HG02763 (cell line): ENCODE data around the gene RNF113B.

Source experiments
- ATAC-seq: cut with Tn5 transposase; IDR thresholded peaks from one replicate; pipeline ENCODE4 v1.9.1; 2021; ENCODE audit warnings: mild to moderate bottlenecking, moderate library complexity; ENCODE audit not compliant: unreplicated experiment

RNF113B gene

GRCh38 chr13:98175043-98175442 lies 2.0 kb downstream of the RNF113B start:
- ATAC-seq, result no peak

DNA sequence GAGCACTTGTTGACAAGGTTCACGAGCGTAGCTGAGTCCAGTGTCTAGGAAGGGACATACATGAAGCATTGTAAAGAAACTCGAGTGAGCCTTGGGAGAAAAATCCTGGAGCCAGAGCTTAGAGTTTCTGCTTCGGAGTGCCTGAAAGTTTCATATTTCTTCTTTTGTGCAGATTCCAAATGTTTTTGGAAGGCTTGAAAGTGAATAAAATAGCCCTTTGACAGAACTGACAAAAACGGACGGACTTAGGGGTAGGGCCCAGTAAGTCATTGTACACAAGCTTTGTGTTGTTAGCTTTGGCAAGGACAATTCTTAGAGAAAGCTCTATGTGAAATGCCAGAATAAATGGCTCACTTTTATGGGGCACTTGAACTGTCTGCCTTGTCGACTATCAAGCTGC lies 2.8 kb downstream of the RNF113B start:
- no peak for ATAC-seq

DNA sequence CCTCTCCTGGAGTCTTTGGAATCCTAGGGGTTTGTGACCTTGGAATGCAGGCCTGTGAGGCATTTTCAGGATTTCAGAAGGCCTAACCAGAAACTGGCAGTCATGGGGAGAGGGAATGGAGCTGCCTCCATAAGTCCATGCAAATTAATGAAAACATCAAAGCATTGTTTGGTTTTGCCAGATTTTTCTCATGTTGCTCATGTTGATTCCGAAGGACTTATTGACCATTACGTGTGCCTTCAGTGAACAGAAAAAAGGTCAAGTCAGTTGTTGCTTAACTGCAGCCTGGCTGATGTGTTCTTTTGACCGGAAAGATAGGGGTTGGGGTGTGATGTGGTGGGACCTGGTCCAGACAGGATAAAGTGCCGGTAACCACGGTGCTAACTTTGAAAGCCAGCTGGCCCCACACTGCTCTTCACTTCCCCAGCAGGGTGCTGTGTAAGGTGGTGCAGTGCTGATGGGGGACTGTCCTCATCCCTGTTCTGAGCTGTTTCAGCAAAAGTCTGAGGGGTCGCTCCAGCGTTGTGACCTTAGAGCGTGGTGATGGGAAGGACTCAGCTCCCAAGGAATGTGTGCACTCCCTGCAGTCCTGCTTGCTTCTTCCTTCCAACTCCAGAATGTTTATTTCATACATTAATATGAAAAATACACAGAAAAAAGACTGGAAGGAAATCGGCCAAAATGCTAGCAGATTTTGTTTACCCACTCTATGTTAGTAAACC lies 3.5 kb downstream of the RNF113B start:
- no peak for ATAC-seq

- no peak for ATAC-seq
Measured at GRCh38 chr13:98172590-98173422, 4.3 kb downstream of the RNF113B start.

DNA sequence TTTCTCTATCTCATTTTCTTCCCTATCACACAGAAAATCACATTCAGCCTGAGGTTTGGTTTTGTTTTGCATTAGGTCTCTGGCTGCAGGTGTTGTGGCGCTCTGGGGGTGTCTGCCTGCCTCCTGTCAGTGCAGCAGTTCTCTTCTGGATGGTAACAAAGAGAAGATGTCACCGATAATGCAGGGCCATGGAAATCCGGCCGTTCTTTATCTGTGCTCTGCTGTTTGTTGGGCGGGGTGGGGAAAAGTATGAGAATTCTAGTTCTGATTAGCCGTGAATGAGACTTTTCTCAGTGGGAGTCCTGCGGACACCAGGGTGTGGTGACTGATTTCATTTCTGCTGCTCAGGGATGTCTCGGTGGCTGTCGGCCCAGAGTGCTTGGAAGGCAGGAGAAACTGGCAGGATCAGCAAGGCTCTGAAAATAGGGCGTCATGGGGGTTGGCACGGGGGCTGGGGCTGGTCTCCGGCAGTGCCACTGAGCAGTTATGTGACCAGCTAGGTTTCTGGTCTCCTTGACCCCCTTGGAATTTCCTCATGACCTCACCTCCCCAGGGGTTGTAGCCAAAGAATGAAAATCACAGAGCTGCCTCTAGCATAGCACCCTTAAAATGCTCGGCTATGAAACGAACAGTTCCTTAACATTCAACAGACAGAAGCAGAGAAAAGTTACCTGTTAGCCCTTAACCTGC lies 5.0 kb downstream of the RNF113B start:
- ATAC-seq, result no peak

DNA sequence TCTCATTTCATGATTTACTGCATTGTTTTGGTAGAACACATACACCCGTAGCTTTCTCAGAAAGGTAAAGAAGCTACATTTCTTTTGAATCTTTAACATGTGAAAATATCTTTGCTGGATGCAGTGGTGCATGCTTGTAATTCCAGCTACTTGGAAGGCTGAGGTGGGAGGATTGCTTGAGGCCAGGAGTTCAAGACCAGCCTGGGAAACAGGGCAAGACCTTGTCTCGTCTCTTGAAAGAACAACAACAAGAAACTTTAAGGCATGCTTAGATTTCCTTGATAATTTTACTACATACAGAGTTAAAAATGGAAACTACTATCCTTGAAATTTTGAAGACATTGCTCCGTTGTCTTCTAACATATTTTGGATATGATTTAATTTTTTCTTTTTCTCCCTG lies 7.7 kb downstream of the RNF113B start:
- ATAC-seq, result no peak

DNA sequence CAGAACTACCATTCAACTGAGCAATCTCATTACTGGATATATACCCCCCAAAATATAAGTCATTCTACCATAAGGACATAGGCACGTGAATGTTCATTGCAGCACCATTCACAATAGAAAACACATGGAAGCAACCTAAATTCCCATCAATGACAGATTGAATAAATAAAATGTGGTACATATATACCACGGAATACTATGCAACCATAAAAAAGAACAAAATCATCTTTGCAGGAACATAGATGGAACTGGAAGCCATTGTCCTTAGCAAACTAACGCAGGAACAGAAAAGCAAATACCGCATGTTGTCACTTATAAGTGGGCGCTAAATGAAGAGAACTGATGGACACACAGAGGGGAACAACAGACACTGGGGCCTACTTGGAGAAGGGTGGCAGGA lies 14.1 kb downstream of the RNF113B start:
- ATAC-seq, result no peak

DNA sequence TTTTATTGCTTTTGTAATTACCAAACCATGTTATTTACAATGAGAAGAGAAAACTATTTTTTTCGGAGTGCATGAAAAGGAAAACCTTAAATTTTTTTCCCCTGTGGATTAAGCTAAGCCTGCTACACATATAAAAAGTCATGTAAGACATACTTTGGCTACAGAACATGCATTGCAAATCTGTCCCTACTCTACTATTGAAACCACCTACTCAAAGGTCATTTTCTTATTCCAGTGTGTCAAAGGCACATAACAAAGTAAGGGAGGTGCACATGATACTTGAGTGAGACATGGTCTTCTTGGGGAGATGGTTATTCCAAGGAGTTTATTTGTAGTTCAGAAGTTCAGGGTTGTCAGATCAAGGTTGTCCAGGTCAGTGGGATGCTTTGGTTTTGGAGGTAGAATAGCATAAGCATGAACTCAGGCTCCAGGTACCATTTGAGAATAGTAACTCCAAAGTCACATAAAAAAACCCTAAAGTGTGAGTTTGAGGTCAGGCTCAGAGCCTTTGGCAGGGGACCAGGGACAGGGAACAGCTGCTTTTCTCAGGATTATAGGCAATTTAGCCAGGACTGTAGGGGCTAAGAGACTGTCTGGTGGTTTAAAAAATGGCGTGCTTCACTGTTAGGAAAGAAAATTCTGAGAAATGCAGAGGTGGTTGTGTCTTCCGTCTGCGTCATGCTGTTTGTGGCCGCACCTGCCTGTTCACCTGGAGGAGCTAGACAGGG lies 18.7 kb downstream of the RNF113B start:
- ATAC-seq, result no peak

- ATAC-seq, result no peak
Measured at GRCh38 chr13:98157609-98158008, 19.5 kb downstream of the RNF113B start.

GRCh38 chr13:98157188-98157587 lies 19.9 kb downstream of the RNF113B start:
- ATAC-seq, result no peak

GRCh38 chr13:98156259-98156658 lies 20.8 kb downstream of the RNF113B start:
- ATAC-seq, result no peak

DNA sequence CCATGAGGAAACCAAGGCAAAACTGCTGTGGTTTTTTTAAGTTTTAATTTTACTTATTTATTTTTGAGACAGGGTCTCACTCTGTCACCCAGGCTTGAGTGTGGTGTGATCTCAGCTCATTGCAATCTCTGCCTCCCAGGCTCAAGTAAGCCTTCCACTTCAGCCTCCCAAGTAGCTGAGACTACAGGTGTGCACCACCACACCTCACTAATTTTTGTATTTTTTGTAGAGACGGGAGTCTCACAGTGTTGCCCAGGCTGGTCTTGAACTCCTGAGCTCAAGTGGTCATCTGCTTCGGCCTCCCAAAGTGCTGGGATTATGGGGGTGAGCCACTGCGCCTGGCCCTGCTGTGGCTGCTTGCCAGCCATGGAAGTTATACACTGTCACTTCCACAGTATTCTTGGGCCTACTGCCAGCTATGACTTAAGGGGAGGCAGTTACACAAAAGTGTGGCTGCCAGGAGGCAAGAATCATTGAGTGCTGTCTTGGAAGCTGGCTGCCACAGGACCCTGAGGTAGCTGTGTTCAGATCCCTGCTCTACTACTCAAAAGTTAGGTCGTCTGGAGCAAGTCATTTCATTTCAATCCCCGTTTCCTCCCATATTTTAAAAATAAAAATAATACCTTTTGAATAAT lies 21.5 kb downstream of the RNF113B start:
- ATAC-seq, result no peak

DNA sequence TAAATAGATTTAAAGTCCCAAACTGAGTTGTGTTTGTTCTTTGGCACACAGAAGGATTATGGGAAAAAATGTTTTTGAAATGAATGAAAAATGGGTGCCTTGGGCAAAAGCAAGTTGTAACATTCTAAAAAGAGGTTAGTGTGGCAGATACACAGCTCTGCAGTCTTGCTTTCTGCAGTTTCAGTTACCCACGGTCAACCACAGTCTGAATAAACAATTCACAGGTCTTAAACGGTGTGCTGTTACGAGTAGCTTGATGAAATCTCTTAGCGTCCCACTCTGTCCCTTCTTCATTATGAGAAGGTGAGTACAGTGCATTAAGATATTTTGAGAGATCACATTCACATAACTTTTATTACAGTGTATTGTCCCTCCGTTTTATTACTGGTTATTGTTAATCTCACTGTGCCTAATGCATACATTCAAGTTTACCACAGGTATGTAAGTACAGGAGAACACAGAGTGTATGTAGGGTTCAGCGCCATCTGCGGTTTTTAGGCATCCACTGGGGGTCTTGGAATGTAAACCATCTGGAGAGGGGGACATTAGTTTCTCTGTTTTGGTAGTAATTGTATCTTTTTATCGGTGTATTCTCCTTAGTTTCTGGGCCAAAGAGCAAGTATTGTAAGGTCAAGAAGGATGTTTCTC lies 26.1 kb downstream of the RNF113B start:
- ATAC-seq, result no peak

DNA sequence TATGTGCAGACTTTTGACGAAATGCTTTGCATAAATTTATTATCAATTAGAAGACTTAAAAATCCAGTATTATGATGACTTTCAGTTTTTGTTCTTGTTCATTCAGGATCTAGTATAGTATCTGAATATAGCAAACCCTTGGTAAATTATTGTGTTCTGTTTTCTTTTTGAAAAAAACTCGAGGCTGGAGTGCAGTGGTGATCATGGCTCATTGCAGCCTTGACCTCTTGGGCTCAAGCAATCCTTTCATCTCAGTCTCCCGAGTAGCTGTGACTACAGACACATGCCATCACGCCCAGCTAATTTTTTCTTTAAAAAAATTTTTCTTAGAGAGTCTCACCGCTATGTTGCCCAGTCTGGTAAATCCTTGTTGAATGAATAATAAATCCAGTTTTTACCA lies 29.5 kb downstream of the RNF113B start:
- no peak for ATAC-seq

- ATAC-seq, result no peak
Measured at GRCh38 chr13:98144801-98145350, 32.2 kb downstream of the RNF113B start.

DNA sequence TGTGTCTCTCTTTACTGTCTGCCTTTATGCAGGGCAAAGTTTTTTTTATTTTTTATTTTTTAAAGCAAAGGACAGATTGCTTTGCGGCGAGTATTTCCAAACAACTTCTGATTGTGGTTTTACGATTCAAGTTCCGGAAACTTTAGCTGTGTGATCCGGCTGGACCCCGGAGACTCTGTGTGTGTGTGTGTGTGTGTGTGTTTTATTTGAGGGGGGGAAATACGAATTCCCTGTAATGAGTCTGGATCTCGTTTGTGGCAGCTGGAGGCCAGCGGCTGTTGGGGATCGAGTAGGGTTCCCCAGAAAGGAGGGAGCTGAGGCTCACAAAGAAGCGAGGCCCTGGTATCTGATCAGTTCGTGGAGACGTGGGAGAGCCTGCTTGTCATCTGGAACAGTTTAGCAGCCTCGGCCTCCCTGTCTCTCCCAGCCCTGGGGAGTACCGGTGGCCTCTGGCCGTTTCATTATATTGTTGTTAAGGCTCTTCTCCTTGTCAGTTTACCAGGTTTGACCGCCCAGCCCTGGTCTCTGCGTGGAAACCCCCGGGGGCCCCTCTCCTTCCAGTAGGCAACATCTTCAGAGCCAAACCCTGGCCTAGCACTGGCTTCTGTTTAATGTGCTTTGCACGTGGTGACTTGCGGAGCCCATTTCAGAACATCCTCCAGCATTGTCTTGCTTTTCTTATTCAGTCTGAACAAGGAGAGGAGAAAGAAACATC lies 32.9 kb downstream of the RNF113B start:
- no peak for ATAC-seq

GRCh38 chr13:98143601-98144026 lies 33.5 kb downstream of the RNF113B start:
- peak; percentile 13 for ATAC-seq

DNA sequence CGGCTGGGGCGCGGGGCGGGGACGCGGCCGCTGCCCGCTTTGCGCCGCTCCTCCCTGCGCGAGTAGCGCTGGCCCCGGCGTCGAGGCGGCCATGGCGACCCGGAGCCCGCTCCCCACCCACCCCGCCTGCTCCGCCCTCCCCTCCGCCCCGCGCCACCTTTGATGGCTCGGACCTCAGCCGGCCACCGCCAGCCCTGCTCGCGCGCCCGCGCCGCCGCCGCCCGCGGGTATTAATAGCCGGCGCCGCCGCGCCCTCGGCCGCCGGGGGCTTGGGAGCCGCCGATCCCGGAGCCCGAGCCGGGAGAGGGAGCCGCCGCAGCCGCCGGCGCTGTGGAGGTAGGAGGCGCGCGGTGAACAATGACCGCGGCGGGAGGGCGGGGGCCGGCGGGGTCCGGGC lies 33.9 kb downstream of the RNF113B start:
- ATAC-seq, result peak; percentile 27
